Astrocyte (in vitro differentiated cells and primary cell): ENCODE results near the gene PTTG2. TPM values are rescaled to one million over a fixed set of nuclear protein-coding genes. Genes with fewer than 3 reads are reported as not detected.

Experiments used
- DNase-seq: peaks from one replicate; pipeline ENCODE4 v3.0.0-alpha.2; 2010; ENCODE audit warnings: low read depth
- FAIRE-seq: peaks from 2 replicates; lab custom pipeline; 2011; peaks lifted over from hg19 to GRCh38; lab: Jason Lieb, UNC
- H2AFZ ChIP-seq: 2 replicates; pipeline ENCODE4 v1.6.0; 2012; ENCODE audit warnings: low read depth, low read length, inconsistent platforms
- H3K27ac ChIP-seq: 2 replicates; pipeline ENCODE4 v1.5.1; 2011; ENCODE audit warnings: low read depth, low read length, inconsistent platforms
- H3K27me3 ChIP-seq: 2 replicates; pipeline ENCODE4 v1.6.0; 2011; ENCODE audit warnings: low read length, inconsistent platforms; ENCODE audit not compliant: insufficient read depth
- H3K36me3 ChIP-seq: 2 replicates; pipeline ENCODE4 v1.5.1; 2011; ENCODE audit warnings: low read length, inconsistent platforms; ENCODE audit not compliant: insufficient read depth
- H3K4me1 ChIP-seq: 2 replicates; pipeline ENCODE4 v1.5.1; 2011; ENCODE audit warnings: low read length, inconsistent platforms; ENCODE audit not compliant: insufficient read depth
- H3K4me2 ChIP-seq: 2 replicates; pipeline ENCODE4 v1.6.0; 2012; ENCODE audit warnings: low read length, inconsistent platforms
- H3K4me3 ChIP-seq: 2 replicates; pipeline ENCODE4 v1.5.1; 2011; ENCODE audit warnings: low read depth, mild to moderate bottlenecking, low read length, inconsistent platforms; ENCODE audit not compliant: insufficient read depth
- H3K79me2 ChIP-seq: 2 replicates; pipeline ENCODE4 v1.6.0; 2012; ENCODE audit warnings: mild to moderate bottlenecking, low read length, inconsistent platforms; ENCODE audit not compliant: insufficient read depth
- H3K9ac ChIP-seq: 2 replicates; pipeline ENCODE4 v1.6.0; 2012; ENCODE audit warnings: mild to moderate bottlenecking, low read length, inconsistent platforms
- H3K9me3 ChIP-seq: 2 replicates; pipeline ENCODE4 v1.5.1; 2012; ENCODE audit warnings: low read depth, mild to moderate bottlenecking, low read length, inconsistent platforms; ENCODE audit not compliant: insufficient read depth
- H4K20me1 ChIP-seq: 2 replicates; pipeline ENCODE4 v1.6.0; 2012; ENCODE audit warnings: low read length, inconsistent platforms; ENCODE audit not compliant: insufficient read depth
- H3K27ac Mint-ChIP-seq: one replicate; pipeline ENCODE4 v1.8.0; 2021; ENCODE audit warnings: mild to moderate bottlenecking, mixed read lengths; ENCODE audit not compliant: unreplicated experiment
- H3K27me3 Mint-ChIP-seq: one replicate; pipeline ENCODE4 v1.8.0; 2021; ENCODE audit warnings: low read depth, mixed read lengths; ENCODE audit not compliant: unreplicated experiment
- H3K36me3 Mint-ChIP-seq: one replicate; pipeline ENCODE4 v1.8.0; 2021; ENCODE audit warnings: low read depth, mixed read lengths; ENCODE audit not compliant: unreplicated experiment
- H3K4me1 Mint-ChIP-seq: one replicate; pipeline ENCODE4 v1.8.0; 2021; ENCODE audit warnings: low read depth, mixed read lengths; ENCODE audit not compliant: unreplicated experiment
- H3K4me3 Mint-ChIP-seq: one replicate; pipeline ENCODE4 v1.8.0; 2021; ENCODE audit warnings: mild to moderate bottlenecking, moderate library complexity, mixed read lengths; ENCODE audit not compliant: unreplicated experiment
- H3K9me3 Mint-ChIP-seq: one replicate; pipeline ENCODE4 v1.8.0; 2021; ENCODE audit warnings: mild to moderate bottlenecking, mixed read lengths; ENCODE audit not compliant: unreplicated experiment
- EZH2 ChIP-seq: IDR thresholded peaks from 2 replicates; pipeline ENCODE4 v1.6.1; 2012; ENCODE audit warnings: mild to moderate bottlenecking, low read length, inconsistent platforms; ENCODE audit not compliant: insufficient read depth
- total RNA-seq: library from RNA; stranded (reverse); gene quantifications from 2 replicates; pipeline ENCODE4 v1.2.1, GENCODE V29; 2021
- TF ChIP-seq, protein P1 (sequence below): IDR thresholded peaks from 2 replicates; pipeline ENCODE4 v1.5.1; 2011; ENCODE audit warnings: low read depth, mild to moderate bottlenecking, inconsistent platforms, low read length, moderate library complexity; ENCODE audit not compliant: insufficient read depth

The PTTG2 gene
- total RNA-seq, 1 donor from 2014 or later: not detected

DNA sequence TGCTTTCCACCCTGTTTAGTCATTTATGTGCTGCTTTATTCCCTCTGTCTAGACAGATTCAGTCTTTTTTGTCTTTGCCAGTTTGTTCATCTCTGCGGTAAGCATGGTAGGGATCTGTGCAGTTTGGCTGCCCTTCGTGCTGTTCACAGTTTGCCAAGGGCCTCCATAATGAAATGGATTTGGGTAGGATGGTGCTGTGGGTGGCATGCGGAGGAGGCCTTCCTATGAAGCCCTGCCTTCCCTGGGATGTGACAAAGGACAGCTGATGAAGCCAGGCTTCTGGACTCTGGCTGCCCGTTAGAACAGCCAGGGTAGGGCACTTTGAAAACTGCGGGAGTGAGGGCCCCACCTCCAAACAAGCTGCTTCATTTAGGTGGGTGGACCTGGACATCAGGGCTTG lies 47.4 kb downstream of the PTTG2 start:
- Histone ChIP-seq H3K79me2 (peaks cover 67% of the 10 kb centered on the region), H3K4me2 (no peak overlapping the region), H3K27me3 (no peaks in the 10 kb centered on the region), H4K20me1 (peaks cover 72% of the 10 kb centered on the region), H2AFZ (no peak overlapping the region), H3K36me3 (no peaks in the 10 kb centered on the region), H3K9me3 (no peaks in the 10 kb centered on the region), H3K4me3 (no peak overlapping the region), H3K9ac (no peak overlapping the region), H3K4me1 (peaks cover 18% of the 10 kb centered on the region), H3K27ac (no peak overlapping the region)
- no peak overlapping the region for H3K27ac Mint-ChIP-seq
- peaks cover 30% of the 10 kb centered on the region for H3K4me1 Mint-ChIP-seq
- H3K4me3 Mint-ChIP-seq: no peak overlapping the region
- no peak for TF ChIP-seq EZH2
- TF ChIP-seq, protein P1, sequence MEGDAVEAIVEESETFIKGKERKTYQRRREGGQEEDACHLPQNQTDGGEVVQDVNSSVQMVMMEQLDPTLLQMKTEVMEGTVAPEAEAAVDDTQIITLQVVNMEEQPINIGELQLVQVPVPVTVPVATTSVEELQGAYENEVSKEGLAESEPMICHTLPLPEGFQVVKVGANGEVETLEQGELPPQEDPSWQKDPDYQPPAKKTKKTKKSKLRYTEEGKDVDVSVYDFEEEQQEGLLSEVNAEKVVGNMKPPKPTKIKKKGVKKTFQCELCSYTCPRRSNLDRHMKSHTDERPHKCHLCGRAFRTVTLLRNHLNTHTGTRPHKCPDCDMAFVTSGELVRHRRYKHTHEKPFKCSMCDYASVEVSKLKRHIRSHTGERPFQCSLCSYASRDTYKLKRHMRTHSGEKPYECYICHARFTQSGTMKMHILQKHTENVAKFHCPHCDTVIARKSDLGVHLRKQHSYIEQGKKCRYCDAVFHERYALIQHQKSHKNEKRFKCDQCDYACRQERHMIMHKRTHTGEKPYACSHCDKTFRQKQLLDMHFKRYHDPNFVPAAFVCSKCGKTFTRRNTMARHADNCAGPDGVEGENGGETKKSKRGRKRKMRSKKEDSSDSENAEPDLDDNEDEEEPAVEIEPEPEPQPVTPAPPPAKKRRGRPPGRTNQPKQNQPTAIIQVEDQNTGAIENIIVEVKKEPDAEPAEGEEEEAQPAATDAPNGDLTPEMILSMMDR: no peak
- FAIRE-seq: no peak
- no peaks in the 10 kb centered on the region for H3K36me3 Mint-ChIP-seq
- no peaks in the 10 kb centered on the region for H3K9me3 Mint-ChIP-seq
- DNase-seq: no peak
- H3K27me3 Mint-ChIP-seq: peaks cover 2% of the 10 kb centered on the region

DNA sequence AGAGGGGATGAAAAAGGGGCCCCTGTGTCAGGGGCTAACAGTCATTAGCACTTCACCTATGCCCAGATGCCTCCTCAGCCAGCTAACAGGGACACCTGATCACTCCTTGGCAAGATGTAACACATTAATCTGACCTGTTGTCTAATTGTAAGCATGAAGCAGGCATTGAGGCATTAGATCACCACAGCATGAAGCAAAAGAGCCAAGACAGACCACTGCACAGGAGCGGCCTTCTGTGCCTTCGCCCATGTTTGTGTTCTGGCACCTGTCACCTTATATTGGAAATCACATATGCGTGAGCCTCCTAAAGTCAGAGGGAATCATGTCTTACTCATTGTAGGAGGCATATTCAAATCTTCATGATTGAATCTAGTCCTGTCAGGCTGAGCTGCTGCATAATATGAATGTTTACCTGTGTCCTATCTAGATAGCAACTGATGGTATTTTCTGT lies 48.4 kb downstream of the PTTG2 start:
- no peaks in the 10 kb centered on the region for H3K36me3 Mint-ChIP-seq
- Histone ChIP-seq H3K9me3 (no peaks in the 10 kb centered on the region), H2AFZ (no peak overlapping the region), H3K4me1 (peaks cover 22% of the 10 kb centered on the region), H3K27ac (no peak overlapping the region), H3K9ac (no peak overlapping the region), H3K4me2 (no peak overlapping the region), H3K27me3 (no peaks in the 10 kb centered on the region), H3K79me2 (peaks cover 62% of the 10 kb centered on the region), H3K36me3 (no peaks in the 10 kb centered on the region), H3K4me3 (no peak overlapping the region), H4K20me1 (peaks cover 67% of the 10 kb centered on the region)
- H3K27ac Mint-ChIP-seq: no peak overlapping the region
- FAIRE-seq (no peak), DNase-seq (no peak)
- H3K4me1 Mint-ChIP-seq: peaks cover 26% of the 10 kb centered on the region
- TF ChIP-seq EZH2: no peak
- TF ChIP-seq, protein P1: no peak
- H3K9me3 Mint-ChIP-seq: no peaks in the 10 kb centered on the region
- H3K4me3 Mint-ChIP-seq: no peak overlapping the region
- peaks cover 2% of the 10 kb centered on the region for H3K27me3 Mint-ChIP-seq

DNA sequence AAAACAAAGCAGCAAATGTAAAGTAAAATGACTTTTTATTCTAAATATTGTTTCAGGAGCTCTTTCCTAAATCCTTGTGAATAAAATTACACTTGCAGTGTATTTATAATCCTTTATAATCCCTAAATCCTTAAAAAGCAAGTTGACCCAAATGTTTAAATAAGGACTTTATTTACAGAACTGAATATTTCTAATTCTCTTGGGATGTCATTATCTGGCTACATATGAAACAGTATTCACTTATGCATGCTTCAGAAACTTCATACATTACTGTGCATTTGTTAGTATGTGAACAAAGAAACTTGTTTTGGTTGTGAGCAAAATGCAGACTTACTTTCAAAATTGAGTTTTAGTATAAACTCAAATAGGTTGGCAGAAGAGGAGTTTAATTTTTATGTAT lies 49.2 kb downstream of the PTTG2 start:
- TF ChIP-seq, protein P1: no peak
- no peak for TF ChIP-seq EZH2
- Histone ChIP-seq H3K27me3 (no peaks in the 10 kb centered on the region), H3K4me3 (no peak overlapping the region), H3K9me3 (no peaks in the 10 kb centered on the region), H3K27ac (no peak overlapping the region), H3K4me2 (no peak overlapping the region), H2AFZ (no peak overlapping the region), H4K20me1 (peaks cover 67% of the 10 kb centered on the region), H3K36me3 (no peaks in the 10 kb centered on the region), H3K9ac (no peak overlapping the region), H3K79me2 (peaks cover 62% of the 10 kb centered on the region), H3K4me1 (peaks cover 22% of the 10 kb centered on the region)
- no peaks in the 10 kb centered on the region for H3K9me3 Mint-ChIP-seq
- H3K27ac Mint-ChIP-seq: no peak overlapping the region
- H3K27me3 Mint-ChIP-seq: peaks cover 2% of the 10 kb centered on the region
- H3K4me1 Mint-ChIP-seq: peaks cover 23% of the 10 kb centered on the region
- DNase-seq (no peak), FAIRE-seq (no peak)
- H3K4me3 Mint-ChIP-seq: no peak overlapping the region
- H3K36me3 Mint-ChIP-seq: no peaks in the 10 kb centered on the region
